HepG2 (cell line): ENCODE measurements around the gene HMBS. TPM values are rescaled to one million over a fixed set of nuclear protein-coding genes. Genes with fewer than 3 reads are reported as not detected.

ENCODE experiments used
- ATAC-seq: fragments of 200-7000 bp; cut with Tn5 transposase; 3 replicates; pipeline ENCODE4 v1.9.1; 2020; ENCODE audit warnings: mild to moderate bottlenecking, moderate library complexity
- BruUV-seq: library from RNA; stranded (reverse); fragments of 400-500 nt; replicated peaks from 2 replicates; lab custom pipeline; 2021; lab: Mats Ljungman, UMichigan
- CTCF ChIA-PET: fragments of 300-600 bp; formaldehyde crosslinking; extraction: SDS; loops from one replicate; lab custom pipeline; 2021; ENCODE audit warnings: low total read pairs, inconsistent platforms, low intra/inter-chr PET ratio; lab: Yijun Ruan, JAX
- POLR2A ChIA-PET: fragments of 350-600 bp; sonication (Branson Sonifier 250); formaldehyde crosslinking; loops from one replicate; lab custom pipeline; 2020; ENCODE audit warnings: antibody characterized with exemption, inconsistent platforms; lab: Yijun Ruan, JAX
- DNase-seq: peaks from one replicate; pipeline ENCODE4 v3.0.0-alpha.2; 2015; ENCODE audit warnings: low spot score
- FAIRE-seq: peaks from 3 replicates; lab custom pipeline; 2011; peaks lifted over from hg19 to GRCh38; lab: Jason Lieb, UNC
- H2AFZ ChIP-seq: one replicate; pipeline ENCODE4 v1.6.1; 2011; ENCODE audit warnings: low read length, inconsistent platforms
- H3K27ac ChIP-seq: fragments of 300-600 bp; 3 replicates; pipeline ENCODE4 v1.8.0; 2011; ENCODE audit warnings: mixed run types, mild to moderate bottlenecking, mixed read lengths, low read length, inconsistent platforms; ENCODE audit not compliant: insufficient read depth; ENCODE audit errors: extremely low read length
- H3K27me3 ChIP-seq, 2 experiments: fragments of 200-600 bp in 1 of 2; 2 replicates in 1 of 2; 3 replicates in 1 of 2; pipeline versions ENCODE4 v1.6.0 to v1.8.0; 2011; ENCODE audit warnings: low read length in 2 of 2, mild to moderate bottlenecking in 2 of 2, moderate library complexity in 2 of 2, inconsistent platforms in 1 of 2; ENCODE audit not compliant: insufficient read depth in 2 of 2, control insufficient read depth in 1 of 2
- H3K36me3 ChIP-seq, 2 experiments: fragments of 200-600 bp in 1 of 2; replicated peaks in 1 of 2; 2 replicates in 1 of 2; 3 replicates in 1 of 2; pipeline versions ENCODE4 v1.5.1 to v1.8.0; 2011; ENCODE audit warnings: low read length in 2 of 2, inconsistent platforms in 1 of 2; ENCODE audit not compliant: insufficient read depth in 2 of 2, control insufficient read depth in 1 of 2
- H3K4me1 ChIP-seq: 2 replicates; pipeline ENCODE4 v1.5.1; 2012; ENCODE audit warnings: low read length, inconsistent platforms; ENCODE audit not compliant: insufficient read depth
- H3K4me2 ChIP-seq: 2 replicates; pipeline ENCODE4 v1.6.0; 2011; ENCODE audit warnings: low read depth, low read length, inconsistent platforms
- H3K4me3 ChIP-seq, 3 experiments: fragments of 200-600 bp in 1 of 3; sonication (generic), shearing (Covaris generic) in 1 of 3; replicated peaks in 1 of 3; 2 replicates each; pipeline ENCODE4 v1.5.1; 2011 to 2016; ENCODE audit warnings: low read length in 3 of 3, inconsistent platforms in 2 of 3, low read depth in 2 of 3, mild to moderate bottlenecking in 2 of 3, control low read depth in 1 of 3, mixed read lengths in 1 of 3; ENCODE audit not compliant: insufficient read depth in 1 of 3
- H3K79me2 ChIP-seq: one replicate; pipeline ENCODE4 v1.6.1; 2011; ENCODE audit warnings: low read length, inconsistent platforms; ENCODE audit not compliant: insufficient read depth
- H3K9ac ChIP-seq: 2 replicates; pipeline ENCODE4 v1.6.0; 2011; ENCODE audit warnings: mild to moderate bottlenecking, low read depth, low read length, inconsistent platforms; ENCODE audit not compliant: insufficient read depth
- H3K9me3 ChIP-seq: 2 replicates; pipeline ENCODE4 v1.5.1; 2012; ENCODE audit warnings: mild to moderate bottlenecking, low read length
- H4K20me1 ChIP-seq: 2 replicates; pipeline ENCODE4 v1.6.0; 2011; ENCODE audit warnings: inconsistent platforms, mild to moderate bottlenecking, low read length, moderate library complexity; ENCODE audit not compliant: insufficient read depth
- MEF2D ChIP-seq: sonication (generic); formaldehyde crosslinking; IDR thresholded peaks from 2 replicates; pipeline ENCODE4 v1.5.1; 2020; ENCODE audit warnings: mild to moderate bottlenecking, missing genetic modification reagents
- RORA ChIP-seq: sonication (generic); formaldehyde crosslinking; IDR thresholded peaks from 2 replicates; pipeline ENCODE4 v1.5.0; 2020; ENCODE audit warnings: mild to moderate bottlenecking, missing genetic modification reagents, moderate library complexity
- SMAD3 ChIP-seq: sonication (generic); formaldehyde crosslinking; IDR thresholded peaks from 2 replicates; pipeline ENCODE4 v1.4.0; 2020; ENCODE audit warnings: missing genetic modification reagents
- ZNF235 ChIP-seq: sonication (generic); formaldehyde crosslinking; IDR thresholded peaks from 2 replicates; pipeline ENCODE4 v1.8.1; 2023; ENCODE audit warnings: mild to moderate bottlenecking, missing genetic modification reagents, borderline replicate concordance
- ZSCAN20 ChIP-seq: sonication (generic); formaldehyde crosslinking; IDR thresholded peaks from 2 replicates; pipeline ENCODE4 v1.4.0; 2020; ENCODE audit warnings: missing genetic modification reagents, mild to moderate bottlenecking, borderline replicate concordance
- WGBS: methylation state at CpG from one replicate; pipeline ENCODE4 v1.1.6; 2017; ENCODE audit warnings: low lambda C conversion rate; 5-methylcytosine and 5-hydroxymethylcytosine counted together
- in situ Hi-C: cut with HindIII; loops from 2 replicates; pipeline ENCODE4 v1.10.0; 2017; ENCODE audit warnings: low pct_unique_long_range_greater_than_20kb; ENCODE audit not compliant: extremely low pct_ligation_motif_present
- intact Hi-C: fragments of 100-400 bp; cut with micrococcal nuclease; formaldehyde crosslinking; loops from one replicate; pipeline ENCODE4 v1.10.0; 2022; ENCODE audit not compliant: unreplicated experiment
- polyA plus RNA-seq, 8 experiments: library from polyadenylated mRNA; depleted of rRNA in 3 of 8; stranded (reverse) in 7 of 8; unstranded in 1 of 8; fragments of >200 nt; fragmentation: Illumina TruSeq in 4 of 8; extraction: Trizol in 4 of 8; gene quantifications; 2 replicates each; pipeline versions ENCODE4 v1.2.1 to v1.2.3, GENCODE V29; 2011 to 2016; ENCODE audit warnings: low read depth in 4 of 8, missing spikeins in 1 of 8, mixed read lengths in 1 of 8; ENCODE audit not compliant: insufficient read depth in 1 of 8
- total RNA-seq, 5 experiments: library from RNA; depleted of rRNA; stranded (reverse); fragments of >200 nt; fragmentation: Illumina TruSeq; extraction: Trizol; gene quantifications; 2 replicates each; pipeline ENCODE4 v1.2.3, GENCODE V29; 2016; ENCODE audit warnings: low read depth in 1 of 5
- TF ChIP-seq, protein P1 (sequence below): IDR thresholded peaks from 2 replicates; pipeline ENCODE4 v1.6.1; 2016
- TF ChIP-seq, protein P2 (sequence below): IDR thresholded peaks from 2 replicates; pipeline ENCODE4 v1.6.1; 2016; ENCODE audit warnings: low read depth, borderline replicate concordance
- TF ChIP-seq, protein P3 (sequence below): sonication (generic); formaldehyde crosslinking; conservative IDR thresholded peaks from 2 replicates; pipeline ENCODE4 v1.4.0; 2020; ENCODE audit warnings: missing genetic modification reagents

HMBS gene
- total and polyA plus RNA-seq, 2 of the 13 experiments (the other 11 are each of a cell fraction or from before 2014, with no cell fraction given) = 9.4 to 46.9 TPM

DNA sequence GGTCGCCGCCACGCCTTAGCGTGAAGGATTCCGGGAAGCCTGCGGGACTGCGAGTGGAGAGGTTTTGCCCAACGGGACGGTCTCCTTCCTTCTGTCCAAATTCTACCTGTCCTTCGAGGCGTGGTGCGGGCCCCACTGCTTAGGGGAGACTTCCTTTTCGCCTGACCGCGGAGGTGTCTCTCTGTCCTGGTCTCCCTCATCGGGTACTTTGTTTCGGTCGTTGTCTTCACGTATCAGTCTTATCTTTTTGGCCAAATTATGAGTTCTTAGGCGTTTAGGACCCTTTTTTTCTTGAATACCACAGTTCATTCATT lies 37.1 kb downstream of the HMBS start (continued):
- TF ChIP-seq, protein P1, sequence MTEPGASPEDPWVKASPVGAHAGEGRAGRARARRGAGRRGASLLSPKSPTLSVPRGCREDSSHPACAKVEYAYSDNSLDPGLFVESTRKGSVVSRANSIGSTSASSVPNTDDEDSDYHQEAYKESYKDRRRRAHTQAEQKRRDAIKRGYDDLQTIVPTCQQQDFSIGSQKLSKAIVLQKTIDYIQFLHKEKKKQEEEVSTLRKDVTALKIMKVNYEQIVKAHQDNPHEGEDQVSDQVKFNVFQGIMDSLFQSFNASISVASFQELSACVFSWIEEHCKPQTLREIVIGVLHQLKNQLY (CRISPR knock-in tag) = 0 out of 2 replicates have a peak, but pooled peaks have one; percentile 3
- 0 out of 2 replicates have a peak, but pooled peaks have one; percentile 55 for TF ChIP-seq ZNF235 (CRISPR knock-in tag)
- TF ChIP-seq SMAD3 = 0 out of 2 replicates have a peak, but pooled peaks have one; percentile 17
- TF ChIP-seq, protein P2, sequence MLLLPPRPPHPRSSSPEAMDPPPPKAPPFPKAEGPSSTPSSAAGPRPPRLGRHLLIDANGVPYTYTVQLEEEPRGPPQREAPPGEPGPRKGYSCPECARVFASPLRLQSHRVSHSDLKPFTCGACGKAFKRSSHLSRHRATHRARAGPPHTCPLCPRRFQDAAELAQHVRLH (CRISPR knock-in tag) = 0 out of 2 replicates have a peak, but pooled peaks have one; percentile 2

DNA sequence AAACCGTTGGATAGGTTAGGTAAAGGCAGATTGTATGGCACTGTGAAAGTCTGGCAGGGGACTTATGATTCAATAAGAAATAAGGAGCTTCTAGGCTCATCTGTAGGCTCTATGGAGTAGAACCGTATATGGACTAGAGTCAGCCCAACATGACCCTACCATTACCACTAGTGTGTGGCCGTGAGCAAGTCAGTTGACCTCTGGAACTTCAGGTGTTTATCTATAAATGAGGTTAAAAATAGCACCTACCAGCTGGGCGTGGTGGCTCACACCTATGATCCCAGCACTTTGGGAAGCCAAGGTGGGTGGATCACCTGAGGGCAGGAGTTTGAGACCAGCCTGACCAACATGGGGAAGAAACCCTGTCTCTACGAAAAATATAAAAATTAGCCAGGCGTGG lies 41.1 kb downstream of the HMBS start:
- Histone ChIP-seq H3K27ac (no peak overlapping the region), H3K9me3 (no peaks in the 10 kb centered on the region), H2AFZ (no peak overlapping the region), H4K20me1 (no peaks in the 10 kb centered on the region), H3K4me1 (peaks cover 37% of the 10 kb centered on the region), H3K4me3 (no peak overlapping the region), H3K36me3 (peaks cover 0 to 9% of the 10 kb centered on the region in 2 experiments; a peak in 2 of 5 replicates), H3K9ac (no peak overlapping the region), H3K79me2 (peaks cover 18% of the 10 kb centered on the region), H3K4me2 (no peak overlapping the region), H3K27me3 (no peaks in the 10 kb centered on the region)
- FAIRE-seq (no peak), ATAC-seq (no peak), DNase-seq (no peak)
- BruUV-seq = no TSS peak
- POLR2A ChIA-PET = interaction anchor here (0.7 to 1.7 kb wide), 3 partner anchors 30 to 58 kb away, joined by 3 to 4 read pairs (median 3); partner anchors contain the start of gene VPS11
- WGBS = 73% methylated on average over 6 of the region's 6 CpGs
- in situ Hi-C loops (no loop called here), intact Hi-C loops (no loop called here)
- TF ChIP-seq ZSCAN20 (no peak), MEF2D (CRISPR knock-in tag) (peak; percentile 56; the same call in 1 of the 2 replicates), RORA (no peak)
- TF ChIP-seq, protein P3, sequence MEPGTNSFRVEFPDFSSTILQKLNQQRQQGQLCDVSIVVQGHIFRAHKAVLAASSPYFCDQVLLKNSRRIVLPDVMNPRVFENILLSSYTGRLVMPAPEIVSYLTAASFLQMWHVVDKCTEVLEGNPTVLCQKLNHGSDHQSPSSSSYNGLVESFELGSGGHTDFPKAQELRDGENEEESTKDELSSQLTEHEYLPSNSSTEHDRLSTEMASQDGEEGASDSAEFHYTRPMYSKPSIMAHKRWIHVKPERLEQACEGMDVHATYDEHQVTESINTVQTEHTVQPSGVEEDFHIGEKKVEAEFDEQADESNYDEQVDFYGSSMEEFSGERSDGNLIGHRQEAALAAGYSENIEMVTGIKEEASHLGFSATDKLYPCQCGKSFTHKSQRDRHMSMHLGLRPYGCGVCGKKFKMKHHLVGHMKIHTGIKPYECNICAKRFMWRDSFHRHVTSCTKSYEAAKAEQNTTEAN = no peak
- CTCF ChIA-PET = no interaction called here
